ENCODE data around the gene CNTNAP2. TPM values are rescaled to one million over a fixed set of nuclear protein-coding genes. Genes with fewer than 3 reads are reported as not detected.

The CNTNAP2 gene
- total RNA-seq, 4 donors from 2014 or later: 0.42 TPM; not detected in 3

DNA sequence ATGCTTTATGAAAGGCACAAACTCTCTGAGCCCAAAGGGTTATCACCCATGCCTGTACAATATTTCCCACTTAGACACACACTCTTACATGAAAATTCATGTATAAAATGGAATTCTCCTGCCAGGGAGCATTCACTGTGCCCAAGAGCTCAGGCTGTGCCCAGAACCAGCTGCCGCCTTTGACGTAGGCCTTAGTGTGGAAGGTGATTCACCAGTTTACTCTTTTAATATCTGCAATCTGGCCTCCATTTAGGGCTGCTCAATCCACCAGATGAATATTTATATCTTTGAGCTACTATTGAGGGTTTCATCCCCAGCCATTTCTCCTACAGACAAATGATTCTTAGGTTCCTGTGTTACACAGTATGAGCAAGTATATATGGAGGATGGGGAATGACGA lies 849.7 kb downstream of the CNTNAP2 start:
- DNase-seq (ENCODE audit: low spot score in 2 of 2): no peak
- no peak overlapping the region for H3K27ac ChIP-seq
- WGBS, 2 donors: 97 to 100% methylated on average over 3 of the region's 3 CpGs
- H3K9me3 ChIP-seq: peaks cover 0 to 6% (median 0%) of the 10 kb centered on the region in 4 donors
- no peaks in the 10 kb centered on the region for H3K27me3 ChIP-seq
- H3K4me3 ChIP-seq: no peak overlapping the region
- peaks cover 0 to under 1% (median 0%) of the 10 kb centered on the region in 4 donors for H3K4me1 ChIP-seq
- no peaks in the 10 kb centered on the region for H3K36me3 ChIP-seq
- TF ChIP-seq EP300 (IDR thresholded peaks at IDR 0.05) (no peak), POLR2A (IDR thresholded peaks at IDR 0.05) (no peak)
- TF ChIP-seq, protein P1, sequence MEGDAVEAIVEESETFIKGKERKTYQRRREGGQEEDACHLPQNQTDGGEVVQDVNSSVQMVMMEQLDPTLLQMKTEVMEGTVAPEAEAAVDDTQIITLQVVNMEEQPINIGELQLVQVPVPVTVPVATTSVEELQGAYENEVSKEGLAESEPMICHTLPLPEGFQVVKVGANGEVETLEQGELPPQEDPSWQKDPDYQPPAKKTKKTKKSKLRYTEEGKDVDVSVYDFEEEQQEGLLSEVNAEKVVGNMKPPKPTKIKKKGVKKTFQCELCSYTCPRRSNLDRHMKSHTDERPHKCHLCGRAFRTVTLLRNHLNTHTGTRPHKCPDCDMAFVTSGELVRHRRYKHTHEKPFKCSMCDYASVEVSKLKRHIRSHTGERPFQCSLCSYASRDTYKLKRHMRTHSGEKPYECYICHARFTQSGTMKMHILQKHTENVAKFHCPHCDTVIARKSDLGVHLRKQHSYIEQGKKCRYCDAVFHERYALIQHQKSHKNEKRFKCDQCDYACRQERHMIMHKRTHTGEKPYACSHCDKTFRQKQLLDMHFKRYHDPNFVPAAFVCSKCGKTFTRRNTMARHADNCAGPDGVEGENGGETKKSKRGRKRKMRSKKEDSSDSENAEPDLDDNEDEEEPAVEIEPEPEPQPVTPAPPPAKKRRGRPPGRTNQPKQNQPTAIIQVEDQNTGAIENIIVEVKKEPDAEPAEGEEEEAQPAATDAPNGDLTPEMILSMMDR (IDR thresholded peaks at IDR 0.05): no peak

DNA sequence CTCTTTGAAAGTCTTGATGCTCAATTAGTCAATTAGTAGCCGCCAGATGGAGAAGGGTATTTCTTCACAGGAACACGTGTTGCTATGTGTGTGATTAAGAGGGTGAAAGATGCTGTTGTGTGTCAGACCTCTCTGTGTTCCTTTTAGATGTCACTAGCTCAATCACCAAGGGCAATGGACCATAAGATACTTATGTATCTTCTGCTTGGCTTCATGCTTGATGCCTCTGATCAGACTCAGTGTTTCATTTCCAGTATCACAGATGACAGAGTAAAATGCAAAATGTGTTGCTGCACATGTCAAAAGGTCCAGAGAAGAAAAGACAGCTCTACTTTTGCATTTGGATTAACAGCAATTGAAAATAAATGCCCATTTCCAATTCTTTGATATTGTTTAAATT lies 865.9 kb downstream of the CNTNAP2 start:
- no peaks in the 10 kb centered on the region for H3K36me3 ChIP-seq
- H3K9me3 ChIP-seq: no peaks in the 10 kb centered on the region
- no peaks in the 10 kb centered on the region for H3K27me3 ChIP-seq
- TF ChIP-seq POLR2A (IDR thresholded peaks at IDR 0.05) (no peak), EP300 (IDR thresholded peaks at IDR 0.05) (no peak)
- TF ChIP-seq, protein P1 (IDR thresholded peaks at IDR 0.05): no peak
- WGBS, 2 donors: 79 to 84% methylated on average over 2 of the region's 2 CpGs
- DNase-seq (ENCODE audit: low spot score in 2 of 2): no peak
- H3K4me3 ChIP-seq: no peak overlapping the region
- H3K27ac ChIP-seq: no peak overlapping the region
- no peaks in the 10 kb centered on the region for H3K4me1 ChIP-seq

DNA sequence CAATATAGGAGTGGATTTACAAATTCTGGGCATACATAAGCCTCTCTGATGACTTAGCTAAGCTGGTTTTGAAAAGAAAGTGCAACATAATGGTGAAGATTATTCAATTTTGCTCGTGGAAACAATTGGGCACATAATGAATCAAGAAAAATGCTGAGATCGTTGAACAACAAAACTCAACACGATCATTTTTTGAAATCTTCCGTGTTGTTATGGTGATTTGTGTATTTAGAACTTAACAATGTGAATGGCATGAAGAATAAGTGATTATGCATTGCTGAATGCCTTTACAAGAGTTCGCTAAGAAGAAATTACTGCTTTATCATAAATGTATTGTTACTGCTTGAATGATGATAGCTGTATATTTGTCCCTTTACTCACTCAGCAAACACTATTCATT lies 875.0 kb downstream of the CNTNAP2 start:
- Histone ChIP-seq H3K9me3 (no peaks in the 10 kb centered on the region), H3K27ac (no peak overlapping the region), H3K4me3 (no peak overlapping the region), H3K27me3 (no peaks in the 10 kb centered on the region), H3K36me3 (no peaks in the 10 kb centered on the region), H3K4me1 (no peaks in the 10 kb centered on the region)
- 63 to 66% methylated on average over 5 of the region's 5 CpGs for WGBS, 2 donors
- DNase-seq (ENCODE audit: low spot score in 2 of 2): no peak
- TF ChIP-seq, protein P1 (IDR thresholded peaks at IDR 0.05): no peak
- TF ChIP-seq POLR2A (IDR thresholded peaks at IDR 0.05) (no peak), EP300 (IDR thresholded peaks at IDR 0.05) (no peak)

DNA sequence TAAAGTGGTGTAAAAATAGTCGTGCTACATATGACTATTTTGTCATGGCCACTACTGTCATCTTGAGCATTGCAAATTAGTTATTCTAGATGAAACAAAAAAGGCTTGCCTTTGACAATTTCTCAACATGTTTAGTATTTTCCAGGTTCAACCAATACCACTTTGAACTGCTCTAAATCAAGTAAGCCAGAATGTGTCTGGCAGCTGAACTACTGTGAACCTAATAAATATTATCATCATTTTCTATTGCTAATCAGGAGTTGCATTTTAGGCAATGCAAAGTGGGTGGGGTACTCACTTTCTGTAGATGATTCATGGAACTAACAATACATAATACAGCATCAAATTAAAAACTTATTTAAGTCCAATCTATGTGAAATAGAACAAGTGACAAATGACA lies 877.2 kb downstream of the CNTNAP2 start:
- no peak for TF ChIP-seq POLR2A (IDR thresholded peaks at IDR 0.05)
- TF ChIP-seq, protein P1 (IDR thresholded peaks at IDR 0.05): no peak
- no peak for TF ChIP-seq EP300 (IDR thresholded peaks at IDR 0.05)
- Histone ChIP-seq H3K4me1 (no peaks in the 10 kb centered on the region), H3K9me3 (no peaks in the 10 kb centered on the region), H3K27ac (no peak overlapping the region), H3K4me3 (no peak overlapping the region), H3K27me3 (no peaks in the 10 kb centered on the region), H3K36me3 (no peaks in the 10 kb centered on the region)
- DNase-seq (ENCODE audit: low spot score in 2 of 2): no peak
- 87 to 88% methylated on average over 1 of the region's 1 CpG for WGBS, 2 donors

DNA sequence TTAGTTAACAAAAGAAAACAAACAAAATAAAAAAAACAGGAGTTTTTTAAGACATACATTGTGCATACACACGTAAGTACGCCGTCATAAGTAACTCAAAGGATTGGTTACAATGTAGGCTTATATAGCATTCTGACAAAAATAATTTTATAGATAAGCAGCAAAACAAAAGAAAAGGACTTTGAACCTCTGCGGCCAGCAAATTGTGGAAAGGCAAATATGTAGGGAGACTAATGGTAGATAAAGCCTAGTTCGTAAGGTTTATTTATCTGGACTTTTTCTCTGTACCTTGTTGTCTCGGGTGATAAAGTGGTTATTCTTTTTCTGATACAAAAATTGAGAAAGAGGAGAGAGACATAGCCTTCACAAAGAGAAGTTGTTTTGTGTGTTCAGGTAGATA lies 891.9 kb downstream of the CNTNAP2 start:
- peaks cover 0 to 1% (median 0%) of the 10 kb centered on the region in 4 donors for H3K4me1 ChIP-seq
- WGBS, 2 donors: 78 to 85% methylated on average over 6 of the region's 6 CpGs
- no peak for DNase-seq (ENCODE audit: low spot score in 2 of 2)
- H3K27me3 ChIP-seq: no peaks in the 10 kb centered on the region
- H3K4me3 ChIP-seq: no peak overlapping the region
- no peak overlapping the region for H3K27ac ChIP-seq
- H3K9me3 ChIP-seq: no peaks in the 10 kb centered on the region
- TF ChIP-seq POLR2A (IDR thresholded peaks at IDR 0.05): no peak
- no peak for TF ChIP-seq EP300 (IDR thresholded peaks at IDR 0.05)
- TF ChIP-seq, protein P1 (IDR thresholded peaks at IDR 0.05): no peak
- no peaks in the 10 kb centered on the region for H3K36me3 ChIP-seq

Data from tibial nerve (tissue), 4 donors.